ENCODE measurements around the gene ELF5.

The ELF5 gene

GRCh38 chr11:34490304-34490703 is 23.3 kb downstream of the ELF5 start:
- DNase-seq = no peak

GRCh38 chr11:34488855-34489557 is 24.6 kb downstream of the ELF5 start:
- DNase-seq = no peak

- no peak for DNase-seq
Observed at GRCh38 chr11:34487430-34487829, 26.2 kb downstream of the ELF5 start.

- DNase-seq = no peak
Observed at GRCh38 chr11:34483106-34483874, 30.3 kb downstream of the ELF5 start.

GRCh38 chr11:34481307-34481706 is 32.3 kb downstream of the ELF5 start:
- DNase-seq = no peak

GRCh38 chr11:34480314-34480713 is 33.3 kb downstream of the ELF5 start:
- no peak for DNase-seq

GRCh38 chr11:34478845-34479663 is 34.5 kb downstream of the ELF5 start:
- DNase-seq = peak; percentile 4

- no peak for DNase-seq
Observed at GRCh38 chr11:34476849-34477248, 36.7 kb downstream of the ELF5 start.

- no peak for DNase-seq
Observed at GRCh38 chr11:34475656-34476055, 37.9 kb downstream of the ELF5 start.

- no peak for DNase-seq
Observed at GRCh38 chr11:34473603-34474169, 39.9 kb downstream of the ELF5 start.

- no peak for DNase-seq
Observed at GRCh38 chr11:34468209-34468841, 45.3 kb downstream of the ELF5 start.

GRCh38 chr11:34466802-34467488 is 46.6 kb downstream of the ELF5 start:
- no peak for DNase-seq

GRCh38 chr11:34464591-34465051 is 49.0 kb downstream of the ELF5 start:
- DNase-seq = no peak

- DNase-seq = no peak
Observed at GRCh38 chr11:34461215-34461614, 52.4 kb downstream of the ELF5 start.

- DNase-seq = no peak
Observed at GRCh38 chr11:34460278-34460677, 53.3 kb downstream of the ELF5 start.

- DNase-seq = no peak
Observed at GRCh38 chr11:34459507-34460162, 54.0 kb downstream of the ELF5 start.

GRCh38 chr11:34458525-34458924 is 55.1 kb downstream of the ELF5 start:
- no peak for DNase-seq

- no peak for DNase-seq
Observed at GRCh38 chr11:34457607-34458006, 56.0 kb downstream of the ELF5 start.

- DNase-seq = no peak
Observed at GRCh38 chr11:34454308-34455032, 59.1 kb downstream of the ELF5 start.

GRCh38 chr11:34451053-34451452 is 62.5 kb downstream of the ELF5 start:
- DNase-seq = no peak

Measured in fibroblast of skin of abdomen (primary cell).